Activated CD8-positive, alpha-beta T cell treated with anti-CD3 and anti-CD28 coated beads for 36 hours (primary cell): ENCODE measurements around the gene TMEM126A. TPM values are rescaled to one million over a fixed set of nuclear protein-coding genes. Genes with fewer than 3 reads are reported as not detected.
"Not testable (repeated sequence)": the region's sequence is repeated elsewhere in the genome, so short reads cannot be mapped to it uniquely, and the experiment has no call there.

Source experiments
- ATAC-seq: fragments of 200-7000 bp; cut with Tn5 transposase; one replicate; pipeline ENCODE4 v1.10.0; 2021; ENCODE audit warnings: mild to moderate bottlenecking, moderate library complexity
- CTCF ChIA-PET: fragments of 350-600 bp; sonication (Branson Sonifier 250); formaldehyde crosslinking; loops from one replicate; lab custom pipeline; 2021; ENCODE audit warnings: antibody characterized with exemption; lab: Charles Lee
- POLR2A ChIA-PET: fragments of 350-600 bp; sonication (Branson Sonifier 250); formaldehyde crosslinking; loops from one replicate; lab custom pipeline; 2021; ENCODE audit warnings: antibody characterized with exemption; lab: Charles Lee
- DNase-seq: peaks from one replicate; pipeline ENCODE4 v3.0.0-alpha.2; 2020
- H3K27ac Mint-ChIP-seq: one replicate; pipeline ENCODE4 v1.8.0; 2021; ENCODE audit warnings: mild to moderate bottlenecking, mixed read lengths
- H3K27me3 Mint-ChIP-seq: one replicate; pipeline ENCODE4 v1.8.0; 2021; ENCODE audit warnings: mixed read lengths
- H3K36me3 Mint-ChIP-seq: one replicate; pipeline ENCODE4 v1.8.0; 2021; ENCODE audit warnings: low read depth, mixed read lengths
- H3K4me1 Mint-ChIP-seq: one replicate; pipeline ENCODE4 v1.8.0; 2021; ENCODE audit warnings: low read depth, mixed read lengths
- H3K4me3 Mint-ChIP-seq: one replicate; pipeline ENCODE4 v1.8.0; 2021; ENCODE audit warnings: mild to moderate bottlenecking, moderate library complexity, mixed read lengths
- H3K9me3 Mint-ChIP-seq: one replicate; pipeline ENCODE4 v1.8.0; 2021; ENCODE audit warnings: mixed read lengths
- CTCF ChIP-seq: fragments of 200-600 bp; IDR thresholded peaks from one replicate; pipeline ENCODE4 v1.8.0; 2022; ENCODE audit warnings: antibody characterized with exemption, mild to moderate bottlenecking
- intact Hi-C: fragments of 100-400 bp; cut with micrococcal nuclease; formaldehyde crosslinking; loops from one replicate; pipeline ENCODE4 v1.10.0; 2022
- total RNA-seq, 2 experiments: library from RNA; stranded (reverse); gene quantifications; one replicate each; pipeline ENCODE4 v1.2.3, GENCODE V29; 2021

Gene TMEM126A
- total RNA-seq, 2 experiments from 2014 or later = 47.3 to 48.9 TPM

- H3K9me3 Mint-ChIP-seq = no peaks in the 10 kb centered on the region
Measured at GRCh38 chr11:85647078-85647477, 689 bp upstream of the TMEM126A start.

GRCh38 chr11:85651118-85651517 is 3.4 kb downstream of the TMEM126A start:
- TF ChIP-seq CTCF = no peak
- ATAC-seq (no peak), DNase-seq (no peak)
- Mint-ChIP-seq H3K36me3 (peaks cover 27% of the 10 kb centered on the region), H3K4me3 (no peak overlapping the region), H3K4me1 (peaks cover 51% of the 10 kb centered on the region), H3K27me3 (no peaks in the 10 kb centered on the region), H3K9me3 (no peaks in the 10 kb centered on the region), H3K27ac (peak overlapping the region; percentile 73)
- CTCF ChIA-PET = interaction anchor here (1.0 kb wide), 1 partner anchor 9 kb away, joined by 3 read pairs; no protein-coding TSS in a partner anchor
- intact Hi-C loops = no loop called here
- POLR2A ChIA-PET = interaction anchor here (1.3 to 4.1 kb wide), 5 partner anchors 14 to 30 kb away, joined by 3 to 33 read pairs (median 6); partner anchors contain the start of genes CREBZF, DLG2 and TMEM126B

More at GRCh38 chr11:85647078-85647477, 689 bp upstream of the TMEM126A start:
- peaks cover 15% of the 10 kb centered on the region for H3K36me3 Mint-ChIP-seq
- intact Hi-C loops = no loop called here
- peaks cover 8% of the 10 kb centered on the region for H3K27me3 Mint-ChIP-seq
- H3K27ac Mint-ChIP-seq = peak overlapping the region; percentile 95
- H3K4me1 Mint-ChIP-seq = peaks cover 33% of the 10 kb centered on the region
- ChIA-PET CTCF (interaction anchor here (0.7 to 2.9 kb wide), 10 partner anchors 10 to 69 kb away, joined by 3 to 14 read pairs (median 3); partner anchors contain the start of genes DLG2 and TMEM126B), POLR2A (interaction anchor here (0.6 to 4.1 kb wide), 13 partner anchors 9 to 106 kb away, joined by 3 to 38 read pairs (median 5); partner anchors contain the start of genes CREBZF, DLG2 and TMEM126B)
- DNase-seq (no peak), ATAC-seq (no peak)
- peak overlapping the region; percentile 90 for H3K4me3 Mint-ChIP-seq
- no peak for TF ChIP-seq CTCF

- H3K36me3 Mint-ChIP-seq = peaks cover 36% of the 10 kb centered on the region
- ChIA-PET POLR2A (interaction anchor here (0.5 to 2.9 kb wide), 6 partner anchors 9 to 157 kb away, joined by 3 to 14 read pairs (median 3); no protein-coding TSS in a partner anchor), CTCF (no interaction called here)
- ATAC-seq (peak; percentile 45), DNase-seq (no peak)
- H3K27me3 Mint-ChIP-seq = no peaks in the 10 kb centered on the region
- no peak for TF ChIP-seq CTCF
- peak overlapping the region; percentile 80 for H3K27ac Mint-ChIP-seq
- no peak overlapping the region for H3K4me3 Mint-ChIP-seq
- no peaks in the 10 kb centered on the region for H3K9me3 Mint-ChIP-seq
- intact Hi-C loops = no loop called here
- H3K4me1 Mint-ChIP-seq = peaks cover 58% of the 10 kb centered on the region
Measured at GRCh38 chr11:85652786-85653447, 5.2 kb downstream of the TMEM126A start.

GRCh38 chr11:85654343-85654742 is 6.6 kb downstream of the TMEM126A start:
- POLR2A ChIA-PET = interaction anchor here (1.2 to 2.2 kb wide), 2 partner anchors 9 to 28 kb away, joined by 3 to 14 read pairs; no protein-coding TSS in a partner anchor
- H3K27ac Mint-ChIP-seq, DNase-seq, CTCF ChIA-PET, ATAC-seq, H3K4me3 Mint-ChIP-seq, H3K9me3 Mint-ChIP-seq, intact Hi-C loops, H3K27me3 Mint-ChIP-seq: not testable (repeated sequence)
- H3K36me3 Mint-ChIP-seq = peaks cover 48% of the 10 kb centered on the region
- peaks cover 64% of the 10 kb centered on the region for H3K4me1 Mint-ChIP-seq

GRCh38 chr11:85656777-85657176 is 9.0 kb downstream of the TMEM126A start:
- ChIA-PET POLR2A (interaction anchor here (2.7 kb wide), 1 partner anchor 9 kb away, joined by 15 read pairs; the partner anchor contains the start of gene TMEM126A), CTCF (interaction anchor here (1.0 kb wide), 1 partner anchor 9 kb away, joined by 3 read pairs; the partner anchor contains the start of gene TMEM126A)
- Mint-ChIP-seq H3K4me1 (peaks cover 66% of the 10 kb centered on the region), H3K27me3 (no peaks in the 10 kb centered on the region), H3K9me3 (no peaks in the 10 kb centered on the region), H3K27ac (peak overlapping the region; percentile 74), H3K36me3 (peaks cover 58% of the 10 kb centered on the region), H3K4me3 (no peak overlapping the region)
- ATAC-seq = no peak
- intact Hi-C loops = no loop called here
- DNase-seq = no peak
- no peak for TF ChIP-seq CTCF
